Breast epithelium (tissue), 4 donors: ENCODE data around the gene PMS1. TPM values are rescaled to one million over a fixed set of nuclear protein-coding genes. Genes with fewer than 3 reads are reported as not detected.
"Not testable (repeated sequence)": the region's sequence is repeated elsewhere in the genome, so short reads cannot be mapped to it uniquely, and the experiment has no call there.

Source experiments
- DNase-seq, 2 donors: peaks; one replicate each; pipeline ENCODE4 v3.0.0-alpha.2; 2019; ENCODE audit warnings: low spot score in 2 of 2
- H3K27ac ChIP-seq, 2 donors: fragments of 200-600 bp; sonication (generic) in 1 of 2; one replicate each; pipeline ENCODE4 v1.5.1; 2016 to 2019; ENCODE audit warnings: mild to moderate bottlenecking in 1 of 2
- H3K27me3 ChIP-seq, 2 donors: fragments of 200-600 bp; sonication (generic) in 1 of 2; one replicate each; pipeline versions ENCODE4 v1.5.1 to v1.6.0; 2017 to 2019; ENCODE audit warnings: control low read depth in 1 of 2, mild to moderate bottlenecking in 1 of 2
- H3K36me3 ChIP-seq: fragments of 200-600 bp; one replicate; pipeline ENCODE4 v1.5.1; 2019
- H3K4me1 ChIP-seq, 2 donors: fragments of 200-600 bp; sonication (generic); one replicate each; pipeline ENCODE4 v1.5.1; 2016 to 2019; ENCODE audit warnings: control low read depth in 1 of 2
- H3K4me3 ChIP-seq, 3 donors: fragments of 200-600 bp; sonication (generic); 1 replicate in 2 of 3; 2 replicates in 1 of 3; pipeline ENCODE4 v1.5.1; 2016 to 2019; ENCODE audit warnings: mild to moderate bottlenecking in 3 of 3, moderate library complexity in 2 of 3
- H3K9me3 ChIP-seq, 2 donors: fragments of 200-600 bp; sonication (generic) in 1 of 2; one replicate each; pipeline ENCODE4 v1.5.1; 2016 to 2019; ENCODE audit warnings: control low read depth in 1 of 2
- POLR2A ChIP-seq: fragments of 450-650 bp; IDR thresholded peaks from one replicate; pipeline ENCODE4 v1.6.1; 2016; ENCODE audit warnings: antibody characterized with exemption, mild to moderate bottlenecking, moderate library complexity
- POLR2AphosphoS5 ChIP-seq, 3 donors: sonication (generic); formaldehyde crosslinking; IDR thresholded peaks; one replicate each; pipeline ENCODE4 v1.6.1; 2017; ENCODE audit warnings: antibody characterized with exemption in 3 of 3
- intact Hi-C: fragments of 100-400 bp; cut with DNase I; formaldehyde crosslinking; loops from one replicate; pipeline ENCODE4 v1.15.1; 2023; ENCODE audit warnings: low total_unique reads
- total RNA-seq, 3 donors: library from RNA; depleted of rRNA; stranded (reverse); fragments of >200 nt; gene quantifications; one replicate each; pipeline ENCODE4 v1.1.0, GENCODE V29; 2016
- TF ChIP-seq, protein P1 (sequence below), 3 donors: fragments of 450-650 bp; IDR thresholded peaks; one replicate each; pipeline ENCODE4 v1.5.1; 2016 to 2017; ENCODE audit warnings: antibody characterized with exemption in 3 of 3, mild to moderate bottlenecking in 3 of 3, moderate library complexity in 3 of 3

Gene PMS1
- total RNA-seq, 3 donors from 2014 or later = 18.1 to 29.1 (median 21.0) TPM

DNA sequence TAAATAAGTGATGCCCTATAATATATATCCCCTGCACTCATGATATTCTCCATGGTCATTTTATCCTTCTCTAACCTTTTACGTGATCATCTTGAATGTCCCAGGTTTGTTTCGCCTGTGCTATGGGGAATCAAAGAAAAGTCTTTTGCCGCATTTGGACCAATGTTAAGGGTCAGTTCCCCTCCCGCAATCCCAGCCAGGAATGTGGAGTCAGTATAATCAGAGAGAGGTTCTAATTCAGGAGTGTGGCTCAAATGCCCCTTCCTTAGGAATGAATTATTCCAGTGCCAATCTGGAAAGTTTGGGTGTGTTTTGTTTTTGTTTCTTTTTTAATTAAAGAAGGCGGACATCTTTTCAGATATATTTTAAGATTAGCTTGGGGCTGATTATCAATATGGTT, 41.8 kb downstream of the PMS1 start:
- intact Hi-C loops = no loop called here
- no peak overlapping the region for H3K27ac ChIP-seq

DNA sequence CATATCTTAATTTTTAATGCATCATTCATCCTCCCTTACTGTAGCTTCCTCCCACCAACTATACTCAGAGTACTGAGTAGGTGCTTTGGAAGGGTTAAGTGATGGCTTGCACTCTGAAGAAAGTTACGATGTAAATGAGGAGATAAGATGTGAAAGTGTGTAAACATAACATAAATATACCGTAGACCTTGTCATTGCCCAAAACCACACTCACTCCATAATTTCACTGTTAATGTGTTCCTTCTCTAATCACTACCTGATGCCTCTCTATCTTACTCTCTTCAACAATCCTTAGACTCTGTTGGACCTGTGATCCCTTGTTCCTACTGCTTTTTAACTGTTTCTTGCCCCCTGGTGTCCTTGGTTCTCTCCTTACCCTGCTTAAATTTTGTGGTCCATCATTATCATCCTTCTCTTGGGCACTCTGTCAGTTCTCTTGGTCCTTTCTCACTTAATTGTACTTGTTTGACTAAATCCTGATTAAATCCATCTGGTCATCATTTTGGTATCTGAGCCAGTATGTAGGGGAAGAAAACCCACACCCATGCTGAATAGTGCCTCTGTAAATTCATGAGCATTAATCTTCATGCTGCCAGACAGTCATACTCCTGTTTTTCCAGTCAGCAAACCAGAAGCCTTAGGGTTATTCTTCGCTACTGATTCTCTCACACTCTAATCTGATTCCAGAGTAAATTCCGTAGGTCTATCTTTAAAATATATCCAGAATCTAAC, 45.0 kb downstream of the PMS1 start:
- TF ChIP-seq POLR2AphosphoS5 (IDR thresholded peaks at IDR 0.05) = no peak
- TF ChIP-seq POLR2A = no peak
- TF ChIP-seq, protein P1, sequence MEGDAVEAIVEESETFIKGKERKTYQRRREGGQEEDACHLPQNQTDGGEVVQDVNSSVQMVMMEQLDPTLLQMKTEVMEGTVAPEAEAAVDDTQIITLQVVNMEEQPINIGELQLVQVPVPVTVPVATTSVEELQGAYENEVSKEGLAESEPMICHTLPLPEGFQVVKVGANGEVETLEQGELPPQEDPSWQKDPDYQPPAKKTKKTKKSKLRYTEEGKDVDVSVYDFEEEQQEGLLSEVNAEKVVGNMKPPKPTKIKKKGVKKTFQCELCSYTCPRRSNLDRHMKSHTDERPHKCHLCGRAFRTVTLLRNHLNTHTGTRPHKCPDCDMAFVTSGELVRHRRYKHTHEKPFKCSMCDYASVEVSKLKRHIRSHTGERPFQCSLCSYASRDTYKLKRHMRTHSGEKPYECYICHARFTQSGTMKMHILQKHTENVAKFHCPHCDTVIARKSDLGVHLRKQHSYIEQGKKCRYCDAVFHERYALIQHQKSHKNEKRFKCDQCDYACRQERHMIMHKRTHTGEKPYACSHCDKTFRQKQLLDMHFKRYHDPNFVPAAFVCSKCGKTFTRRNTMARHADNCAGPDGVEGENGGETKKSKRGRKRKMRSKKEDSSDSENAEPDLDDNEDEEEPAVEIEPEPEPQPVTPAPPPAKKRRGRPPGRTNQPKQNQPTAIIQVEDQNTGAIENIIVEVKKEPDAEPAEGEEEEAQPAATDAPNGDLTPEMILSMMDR (IDR thresholded peaks at IDR 0.05) = no peak
- intact Hi-C loops = no loop called here
- Histone ChIP-seq H3K36me3 (no peaks in the 10 kb centered on the region), H3K27ac (no peak overlapping the region), H3K9me3 (no peaks in the 10 kb centered on the region), H3K4me1 (no peaks in the 10 kb centered on the region), H3K4me3 (no peak overlapping the region), H3K27me3 (no peaks in the 10 kb centered on the region)
- no peak for DNase-seq

More for the DNA sequence above, 41.8 kb downstream of the PMS1 start:
- Histone ChIP-seq H3K4me3 (no peak overlapping the region), H3K36me3 (no peaks in the 10 kb centered on the region), H3K9me3 (no peaks in the 10 kb centered on the region), H3K27me3 (no peaks in the 10 kb centered on the region), H3K4me1 (no peaks in the 10 kb centered on the region)
- TF ChIP-seq POLR2AphosphoS5 (IDR thresholded peaks at IDR 0.05) (no peak), POLR2A (no peak)
- TF ChIP-seq, protein P1 (IDR thresholded peaks at IDR 0.05) = no peak
- DNase-seq = no peak

DNA sequence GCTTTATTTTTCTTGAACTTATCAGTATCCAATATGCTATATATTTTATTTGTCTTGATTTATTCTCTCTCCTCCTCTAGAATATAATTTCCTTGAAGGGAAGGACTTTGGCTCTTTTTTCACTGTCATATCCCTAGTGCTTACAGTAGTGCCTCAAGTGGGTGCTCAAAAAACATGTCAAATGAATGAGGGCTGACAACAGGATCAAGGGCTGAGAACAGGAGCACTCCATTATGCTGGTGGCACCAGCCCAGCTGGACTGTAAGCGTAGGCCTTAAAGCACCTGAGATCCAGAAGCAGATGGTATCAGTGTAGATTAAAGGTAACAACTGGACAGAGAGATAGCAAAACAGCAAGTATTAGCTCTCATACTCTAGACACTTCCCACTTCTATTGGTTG, 46.3 kb downstream of the PMS1 start:
- Histone ChIP-seq H3K4me1 (no peaks in the 10 kb centered on the region), H3K27me3 (no peaks in the 10 kb centered on the region), H3K4me3 (no peak overlapping the region), H3K27ac (no peak overlapping the region), H3K36me3 (no peaks in the 10 kb centered on the region), H3K9me3 (no peaks in the 10 kb centered on the region)
- intact Hi-C loops = no loop called here
- no peak for DNase-seq
- TF ChIP-seq, protein P1 (IDR thresholded peaks at IDR 0.05) = no peak
- TF ChIP-seq POLR2AphosphoS5 (IDR thresholded peaks at IDR 0.05) (no peak), POLR2A (no peak)

DNA sequence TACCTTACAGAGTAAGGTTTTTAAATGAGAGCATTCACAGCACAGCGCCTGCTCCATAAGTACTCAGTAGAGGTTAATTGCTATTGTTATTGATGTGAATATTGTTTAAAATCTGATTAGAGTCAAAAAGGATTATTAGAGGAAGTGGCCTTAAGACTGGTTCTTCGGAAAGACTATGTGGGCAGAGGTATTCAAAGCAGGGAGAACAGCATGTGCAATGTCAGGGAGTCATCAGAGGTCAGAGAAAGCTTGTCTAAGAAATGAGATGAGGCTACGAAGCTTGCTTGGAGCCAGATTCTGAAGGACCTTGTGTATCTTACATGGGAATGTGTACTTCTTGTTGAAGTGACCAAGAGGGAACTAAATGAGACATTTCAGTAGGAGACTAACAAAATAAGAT, 49.8 kb downstream of the PMS1 start:
- DNase-seq = no peak
- Histone ChIP-seq H3K4me3 (no peak overlapping the region), H3K9me3 (no peaks in the 10 kb centered on the region), H3K4me1 (no peaks in the 10 kb centered on the region), H3K36me3 (no peaks in the 10 kb centered on the region), H3K27me3 (no peaks in the 10 kb centered on the region), H3K27ac (no peak overlapping the region)
- intact Hi-C loops = no loop called here
- TF ChIP-seq POLR2A = no peak
- TF ChIP-seq POLR2AphosphoS5 (IDR thresholded peaks at IDR 0.05) = no peak
- TF ChIP-seq, protein P1 (IDR thresholded peaks at IDR 0.05) = no peak

DNA sequence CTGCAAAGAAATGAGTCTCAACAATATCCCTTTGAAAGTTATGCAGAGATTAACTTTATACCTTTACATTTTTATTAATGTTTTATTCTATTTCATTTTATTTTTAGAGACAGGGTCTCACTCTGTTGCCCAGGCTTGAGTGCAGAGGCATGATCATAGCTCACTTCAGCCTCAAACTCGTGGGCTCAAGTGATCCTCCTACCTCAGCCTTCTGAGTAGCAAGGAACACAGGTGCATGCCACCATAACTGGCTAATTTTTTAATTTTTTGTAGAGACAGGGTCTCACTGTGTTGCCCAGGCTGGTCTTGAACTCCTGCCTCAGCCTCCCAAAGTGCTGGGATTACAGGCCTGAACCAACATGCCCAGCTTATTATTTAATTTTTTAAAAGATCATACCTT, 50.4 kb downstream of the PMS1 start:
- H3K4me3 ChIP-seq, DNase-seq, H3K4me1 ChIP-seq, H3K27me3 ChIP-seq, intact Hi-C loops, H3K27ac ChIP-seq, H3K36me3 ChIP-seq, H3K9me3 ChIP-seq: not testable (repeated sequence)
